Body of pancreas (tissue), 4 donors: ENCODE data around the gene S100A9. TPM values are rescaled to one million over a fixed set of nuclear protein-coding genes. Genes with fewer than 3 reads are reported as not detected.

ENCODE experiments used
- ATAC-seq: fragments of 150-250 bp; one replicate; pipeline ENCODE4 v1.9.1; 2016
- DNase-seq, 4 donors: peaks; one replicate each; pipeline ENCODE4 v3.0.0-alpha.2; 2019
- H3K27ac ChIP-seq, 4 donors: fragments of 200-600 bp; sonication (generic); 1 replicate in 3 of 4; 2 replicates in 1 of 4; pipeline versions ENCODE4 v1.5.1 to v1.6.1; 2016 to 2019; ENCODE audit warnings: mild to moderate bottlenecking in 1 of 4, mixed read lengths in 1 of 4, moderate library complexity in 1 of 4
- H3K27me3 ChIP-seq, 2 donors: fragments of 200-600 bp; sonication (generic); one replicate each; pipeline ENCODE4 v1.6.0; 2016; ENCODE audit warnings: mild to moderate bottlenecking in 1 of 2
- H3K36me3 ChIP-seq, 2 donors: fragments of 200-600 bp; sonication (generic); replicated peaks in 1 of 2; 2 replicates each; pipeline ENCODE4 v1.5.1; 2016; ENCODE audit warnings: low read depth in 2 of 2; ENCODE audit not compliant: insufficient read depth in 1 of 2
- H3K4me1 ChIP-seq: fragments of 200-600 bp; sonication (generic); one replicate; pipeline ENCODE4 v1.6.0; 2016
- H3K4me3 ChIP-seq, 2 donors: fragments of 200-600 bp; sonication (generic); 1 replicate in 1 of 2; 2 replicates in 1 of 2; pipeline ENCODE4 v1.5.1; 2016 to 2019
- H3K9me3 ChIP-seq, 3 donors: fragments of 200-600 bp; sonication (generic); 1 replicate in 2 of 3; 2 replicates in 1 of 3; pipeline ENCODE4 v1.5.1; 2016
- CTCF ChIP-seq, 7 experiments: fragments of 450-650 bp in 4 of 7; fragments of 200-600 bp in 3 of 7; sonication (generic) in 3 of 7; IDR thresholded peaks; one replicate each; pipeline ENCODE4 v1.5.1; 2016 to 2019; ENCODE audit warnings: antibody characterized with exemption in 7 of 7
- POLR2A ChIP-seq, 3 donors: fragments of 450-650 bp; IDR thresholded peaks; one replicate each; pipeline ENCODE4 v1.6.1; 2016; ENCODE audit warnings: antibody characterized with exemption in 3 of 3, mild to moderate bottlenecking in 2 of 3
- WGBS, 2 donors: methylation state at CpG; one replicate each; pipeline ENCODE4 v1.1.5; 2017; 5-methylcytosine and 5-hydroxymethylcytosine counted together
- intact Hi-C: fragments of 100-400 bp; cut with DNase I; formaldehyde crosslinking; loops from one replicate; pipeline ENCODE4 v1.15.1; 2023
- total RNA-seq, 2 donors: library from RNA; depleted of rRNA; stranded (reverse); fragments of >200 nt; gene quantifications; one replicate each; pipeline ENCODE4 v1.1.0, GENCODE V29; 2016

The S100A9 gene
- total RNA-seq, 2 donors from 2014 or later: 19.5 to 43.2 TPM

DNA sequence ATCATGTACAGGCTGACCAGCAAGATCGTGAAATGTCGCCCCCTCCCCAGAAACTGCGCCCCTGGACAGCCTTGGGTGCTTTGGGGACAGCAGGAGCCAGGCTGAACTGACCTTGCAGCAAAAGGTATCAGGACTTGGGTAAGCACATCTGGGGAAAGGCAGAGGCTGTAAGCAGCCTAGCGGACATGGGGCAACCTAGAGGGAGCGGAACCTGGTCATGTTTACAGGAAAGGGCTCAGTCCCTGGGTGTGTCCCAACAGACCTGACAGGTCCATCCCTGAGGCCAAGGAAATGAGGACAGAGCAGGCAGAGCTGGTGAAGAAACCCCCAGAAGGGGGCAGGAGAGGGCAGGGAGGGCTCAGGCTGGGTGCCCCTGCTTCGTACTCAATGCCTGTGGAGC, 36.3 kb downstream of the S100A9 start:
- TF ChIP-seq CTCF (IDR thresholded peaks at IDR 0.05) (no peak), POLR2A (IDR thresholded peaks at IDR 0.05) (no peak)
- WGBS, 2 donors: 61 to 67% methylated on average over 6 of the region's 6 CpGs
- intact Hi-C loops: no loop called here
- Histone ChIP-seq H3K4me3 (no peak overlapping the region), H3K27me3 (no peaks in the 10 kb centered on the region), H3K9me3 (no peaks in the 10 kb centered on the region), H3K36me3 (no peaks in the 10 kb centered on the region), H3K4me1 (no peaks in the 10 kb centered on the region), H3K27ac (no peak overlapping the region)
- no peak for ATAC-seq
- DNase-seq: no peak

GRCh38 chr1:153394391-153394790, 36.7 kb downstream of the S100A9 start:
- no peaks in the 10 kb centered on the region for H3K27me3 ChIP-seq
- H3K27ac ChIP-seq: no peak overlapping the region
- DNase-seq (no peak), ATAC-seq (no peak)
- no peaks in the 10 kb centered on the region for H3K4me1 ChIP-seq
- intact Hi-C loops: no loop called here
- H3K36me3 ChIP-seq: no peaks in the 10 kb centered on the region
- H3K4me3 ChIP-seq: no peak overlapping the region
- no peaks in the 10 kb centered on the region for H3K9me3 ChIP-seq
- WGBS, 2 donors: 61 to 63% methylated on average over 4 to 5 of the region's 5 CpGs
- TF ChIP-seq CTCF (IDR thresholded peaks at IDR 0.05): no peak
- TF ChIP-seq POLR2A (IDR thresholded peaks at IDR 0.05): no peak

GRCh38 chr1:153395136-153395685, 37.6 kb downstream of the S100A9 start:
- no peak for ATAC-seq
- no peak for TF ChIP-seq POLR2A (IDR thresholded peaks at IDR 0.05)
- no peak for TF ChIP-seq CTCF (IDR thresholded peaks at IDR 0.05)
- intact Hi-C loops: no loop called here
- Histone ChIP-seq H3K4me1 (no peaks in the 10 kb centered on the region), H3K36me3 (no peaks in the 10 kb centered on the region), H3K4me3 (no peak overlapping the region), H3K27ac (no peak overlapping the region), H3K27me3 (no peaks in the 10 kb centered on the region), H3K9me3 (no peaks in the 10 kb centered on the region)
- 48 to 60% methylated on average over 7 of the region's 7 CpGs for WGBS, 2 donors
- no peak for DNase-seq

- Histone ChIP-seq H3K9me3 (no peaks in the 10 kb centered on the region), H3K27ac (no peak overlapping the region), H3K36me3 (no peaks in the 10 kb centered on the region), H3K4me1 (no peaks in the 10 kb centered on the region), H3K27me3 (no peaks in the 10 kb centered on the region), H3K4me3 (no peak overlapping the region)
- 60 to 63% methylated on average over 6 of the region's 6 CpGs for WGBS, 2 donors
- intact Hi-C loops: no loop called here
- TF ChIP-seq POLR2A (IDR thresholded peaks at IDR 0.05): no peak
- no peak for TF ChIP-seq CTCF (IDR thresholded peaks at IDR 0.05)
- no peak for DNase-seq
- no peak for ATAC-seq
Measured at GRCh38 chr1:153395776-153396175, 38.1 kb downstream of the S100A9 start.

DNA sequence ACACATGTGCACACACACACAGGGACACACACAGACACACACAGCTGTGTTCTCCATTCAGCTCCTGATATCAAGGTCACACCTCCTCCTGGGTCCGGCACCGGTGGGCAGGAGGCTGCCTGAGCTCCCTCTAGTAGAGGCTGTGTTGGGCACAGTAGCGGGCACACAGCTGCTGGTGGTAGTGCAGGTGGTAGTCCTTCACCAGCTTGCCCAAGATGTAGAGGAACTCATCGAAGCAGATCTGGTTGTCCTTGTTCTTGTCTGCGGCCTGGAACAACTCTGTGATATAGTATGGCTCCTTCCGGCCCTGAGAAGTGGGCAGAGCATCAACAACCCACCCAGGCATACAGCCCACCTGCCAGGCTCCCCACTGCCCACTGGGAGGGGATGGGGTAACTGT, 38.8 kb downstream of the S100A9 start:
- no peak overlapping the region for H3K4me3 ChIP-seq
- H3K4me1 ChIP-seq: no peaks in the 10 kb centered on the region
- no peak for ATAC-seq
- no peaks in the 10 kb centered on the region for H3K9me3 ChIP-seq
- H3K27ac ChIP-seq: no peak overlapping the region
- TF ChIP-seq POLR2A (IDR thresholded peaks at IDR 0.05) (no peak), CTCF (IDR thresholded peaks at IDR 0.05) (no peak)
- no peak for DNase-seq
- H3K36me3 ChIP-seq: no peaks in the 10 kb centered on the region
- no peaks in the 10 kb centered on the region for H3K27me3 ChIP-seq
- intact Hi-C loops: no loop called here
- WGBS, 2 donors: 62 to 67% methylated on average over 5 to 6 of the region's 6 CpGs
